ENCODE results near the gene IGSF3.

IGSF3 gene

GRCh38 chr1:116686723-116687352 lies 19.3 kb upstream of the IGSF3 start:
- DNase-seq (ENCODE audit: low read depth in 3 of 3): no peak

- DNase-seq (ENCODE audit: low read depth in 3 of 3): no peak
These were observed 18.6 kb upstream of the IGSF3 start for GRCh38 chr1:116686175-116686574.

- no peak for DNase-seq (ENCODE audit: low read depth in 3 of 3)
These were observed 17.0 kb upstream of the IGSF3 start for GRCh38 chr1:116684575-116684974.

- no peak for DNase-seq (ENCODE audit: low read depth in 3 of 3)
These were observed 15.2 kb upstream of the IGSF3 start for GRCh38 chr1:116682641-116683221.

- no peak for DNase-seq (ENCODE audit: low read depth in 3 of 3)
These were observed 13.9 kb upstream of the IGSF3 start for GRCh38 chr1:116681343-116681899.

- DNase-seq (ENCODE audit: low read depth in 3 of 3): no peak
These were observed 13.2 kb upstream of the IGSF3 start for GRCh38 chr1:116680752-116681151.

GRCh38 chr1:116679828-116680628 lies 12.5 kb upstream of the IGSF3 start:
- no peak for DNase-seq (ENCODE audit: low read depth in 3 of 3)

GRCh38 chr1:116679091-116679827 lies 11.7 kb upstream of the IGSF3 start:
- no peak for DNase-seq (ENCODE audit: low read depth in 3 of 3)

GRCh38 chr1:116678732-116679090 lies 11.2 kb upstream of the IGSF3 start:
- DNase-seq (ENCODE audit: low read depth in 3 of 3): no peak

GRCh38 chr1:116677474-116678062 lies 10.0 kb upstream of the IGSF3 start:
- DNase-seq (ENCODE audit: low read depth in 3 of 3): no peak

GRCh38 chr1:116676291-116676690 lies 8.8 kb upstream of the IGSF3 start:
- DNase-seq (ENCODE audit: low read depth in 3 of 3): no peak

- DNase-seq (ENCODE audit: low read depth in 3 of 3): no peak
These were observed 7.2 kb upstream of the IGSF3 start for GRCh38 chr1:116674751-116675150.

- no peak for DNase-seq (ENCODE audit: low read depth in 3 of 3)
These were observed 6.5 kb upstream of the IGSF3 start for GRCh38 chr1:116674011-116674531.

GRCh38 chr1:116671912-116672311 lies 4.4 kb upstream of the IGSF3 start:
- DNase-seq (ENCODE audit: low read depth in 3 of 3): no peak

- no peak for DNase-seq (ENCODE audit: low read depth in 3 of 3)
These were observed 3.7 kb upstream of the IGSF3 start for GRCh38 chr1:116671072-116671760.

GRCh38 chr1:116668277-116668676 lies 744 bp upstream of the IGSF3 start:
- DNase-seq (ENCODE audit: low read depth in 3 of 3): no peak

- DNase-seq (ENCODE audit: low read depth in 3 of 3): no peak
These were observed 407 bp downstream of the IGSF3 start for GRCh38 chr1:116667078-116667574.

- DNase-seq (ENCODE audit: low read depth in 3 of 3): no peak
These were observed 1.1 kb downstream of the IGSF3 start for GRCh38 chr1:116666187-116667077.

GRCh38 chr1:116664978-116665371 lies 2.6 kb downstream of the IGSF3 start:
- DNase-seq (ENCODE audit: low read depth in 3 of 3): no peak

Measured in stimulated activated CD4-positive, alpha-beta T cell treated with anti-CD3 and anti-CD28 coated beads, TNF-alpha, amount 100 ng/mL, for 48 hours (primary cell).